Peyer's patch (tissue), 4 donors: ENCODE measurements around the gene STK32C.

ENCODE experiments used
- CTCF ChIP-seq, 6 experiments: fragments of 450-650 bp in 4 of 6; fragments of 200-600 bp in 2 of 6; sonication (generic) in 1 of 6; IDR thresholded peaks; one replicate each; pipeline ENCODE4 v1.5.1; 2017 to 2019; ENCODE audit warnings: antibody characterized with exemption in 6 of 6, mild to moderate bottlenecking in 3 of 6, moderate library complexity in 1 of 6
- POLR2A ChIP-seq, 2 donors: fragments of 450-650 bp; IDR thresholded peaks; one replicate each; pipeline ENCODE4 v1.5.1; 2017; ENCODE audit warnings: antibody characterized with exemption in 2 of 2, mild to moderate bottlenecking in 2 of 2, moderate library complexity in 2 of 2

GRCh38 chr10:132356621-132357195, 49.0 kb upstream of the STK32C start:
- TF ChIP-seq CTCF (IDR thresholded peaks at IDR 0.05), result no peak
- no peak for TF ChIP-seq POLR2A (IDR thresholded peaks at IDR 0.05)
